Natural killer cell (primary cell): ENCODE measurements around the gene GPC4. TPM values are rescaled to one million over a fixed set of nuclear protein-coding genes. Genes with fewer than 3 reads are reported as not detected.

Experiments used
- ATAC-seq, 3 donors: fragments of 150-1000 bp in 2 of 3; fragments of 200-7000 bp in 1 of 3; cut with Tn5 transposase; 1 replicate in 1 of 3; 2 replicates in 2 of 3; pipeline ENCODE4 v1.10.0; 2021; ENCODE audit warnings: mild to moderate bottlenecking in 2 of 3, moderate library complexity in 2 of 3
- DNase-seq, 2 donors: peaks; one replicate each; pipeline versions ENCODE4 v3.0.0 to v3.0.0-alpha.2; 2013 to 2021; ENCODE audit warnings: mixed read lengths in 1 of 2
- H3K27ac ChIP-seq: one replicate; pipeline ENCODE4 v1.5.1; 2013; ENCODE audit warnings: mild to moderate bottlenecking, low read length
- H3K27me3 ChIP-seq: one replicate; pipeline ENCODE4 v1.6.1; 2013; ENCODE audit warnings: low read length; ENCODE audit not compliant: control insufficient read depth, insufficient read depth
- H3K36me3 ChIP-seq: one replicate; pipeline ENCODE4 v1.6.1; 2013; ENCODE audit warnings: low read length; ENCODE audit not compliant: control insufficient read depth, insufficient read depth
- H3K4me1 ChIP-seq: one replicate; pipeline ENCODE4 v1.6.1; 2013; ENCODE audit warnings: low read length; ENCODE audit not compliant: control insufficient read depth, insufficient read depth
- H3K4me3 ChIP-seq: one replicate; pipeline ENCODE4 v1.5.1; 2013; ENCODE audit warnings: low read length
- H3K9me3 ChIP-seq: one replicate; pipeline ENCODE4 v1.6.1; 2013; ENCODE audit warnings: low read length; ENCODE audit not compliant: control insufficient read depth, insufficient read depth
- H3K27ac Mint-ChIP-seq, 2 donors: one replicate each; pipeline ENCODE4 v1.8.0; 2022; ENCODE audit warnings: mild to moderate bottlenecking in 2 of 2, mixed read lengths in 2 of 2, moderate library complexity in 1 of 2
- H3K27me3 Mint-ChIP-seq, 2 donors: one replicate each; pipeline ENCODE4 v1.8.0; 2022; ENCODE audit warnings: low read depth in 2 of 2, mixed read lengths in 2 of 2
- H3K36me3 Mint-ChIP-seq: one replicate; pipeline ENCODE4 v1.8.0; 2022; ENCODE audit warnings: mixed read lengths
- H3K4me1 Mint-ChIP-seq, 2 donors: one replicate each; pipeline ENCODE4 v1.8.0; 2022; ENCODE audit warnings: mixed read lengths in 2 of 2
- H3K4me3 Mint-ChIP-seq: one replicate; pipeline ENCODE4 v1.8.0; 2022; ENCODE audit warnings: mild to moderate bottlenecking, moderate library complexity, mixed read lengths
- H3K9me3 Mint-ChIP-seq, 2 donors: one replicate each; pipeline ENCODE4 v1.8.0; 2022; ENCODE audit warnings: mixed read lengths in 2 of 2
- WGBS: methylation state at CpG from one replicate; pipeline ENCODE4 v1.1.7; 2013; ENCODE audit warnings: missing lambda C conversion rate; ENCODE audit not compliant: insufficient coverage; 5-methylcytosine and 5-hydroxymethylcytosine counted together
- intact Hi-C: fragments of 100-400 bp; cut with micrococcal nuclease; formaldehyde crosslinking; loops from one replicate; pipeline ENCODE4 v1.14.2; 2022
- total RNA-seq, 4 donors: library from RNA; stranded (reverse); fragments of 120-200 nt in 1 of 4; gene quantifications; one replicate each; pipeline versions ENCODE4 v1.2.3 to v1.2.4, GENCODE V29; 2013 to 2022
- TF ChIP-seq, protein P1 (sequence below): fragments of 200-600 bp; IDR thresholded peaks from one replicate; pipeline ENCODE4 v1.8.0; 2022; ENCODE audit warnings: antibody characterized with exemption

Gene GPC4
- total RNA-seq, 3 donors from 2014 or later (not counting 1 experiment from before 2014, with no cell fraction given): 0.08 TPM; not detected in 2

DNA sequence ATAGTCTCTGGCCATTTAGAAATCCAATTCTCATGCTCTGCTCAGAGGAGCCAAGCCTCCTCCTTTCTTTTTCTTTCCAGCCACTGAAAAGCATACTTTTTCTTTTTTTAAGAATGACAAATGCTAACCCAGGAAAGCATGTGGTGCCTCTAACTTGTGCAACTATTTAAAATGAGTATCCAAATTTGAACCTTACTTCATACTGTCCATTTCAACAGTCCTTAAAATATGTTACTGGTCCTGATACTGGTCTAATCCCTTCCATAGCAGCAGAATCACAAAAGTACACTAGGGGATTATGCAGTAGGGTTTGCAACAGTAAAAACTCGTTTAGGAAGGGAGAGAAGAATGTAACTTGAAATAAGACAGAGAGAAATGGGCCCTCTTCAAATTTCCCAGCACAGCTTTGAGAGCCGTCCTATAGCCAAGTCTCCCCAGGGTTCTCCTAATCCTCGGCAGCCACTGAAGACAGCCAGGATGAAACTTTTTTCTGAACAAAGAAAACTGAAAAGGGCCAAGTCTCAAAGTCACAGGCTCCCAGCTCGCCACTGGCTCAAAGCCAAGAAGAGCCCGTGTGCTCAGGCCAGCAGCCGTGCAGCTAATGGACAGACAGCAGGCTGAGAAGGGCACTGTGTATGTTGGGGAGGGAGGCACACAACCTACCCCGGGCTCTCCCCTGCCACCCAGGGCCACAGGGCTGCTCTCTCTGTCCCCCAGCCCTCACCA lies 39.5 kb downstream of the GPC4 start:
- Histone ChIP-seq H3K4me3 (no peak overlapping the region), H3K27ac (no peak overlapping the region), H3K9me3 (no peaks in the 10 kb centered on the region), H3K4me1 (no peaks in the 10 kb centered on the region), H3K27me3 (no peaks in the 10 kb centered on the region), H3K36me3 (no peaks in the 10 kb centered on the region)
- no peak for ATAC-seq
- H3K36me3 Mint-ChIP-seq: no peaks in the 10 kb centered on the region
- 85% methylated on average over 5 of the region's 7 CpGs for WGBS
- H3K4me3 Mint-ChIP-seq: no peak overlapping the region
- TF ChIP-seq, protein P1, sequence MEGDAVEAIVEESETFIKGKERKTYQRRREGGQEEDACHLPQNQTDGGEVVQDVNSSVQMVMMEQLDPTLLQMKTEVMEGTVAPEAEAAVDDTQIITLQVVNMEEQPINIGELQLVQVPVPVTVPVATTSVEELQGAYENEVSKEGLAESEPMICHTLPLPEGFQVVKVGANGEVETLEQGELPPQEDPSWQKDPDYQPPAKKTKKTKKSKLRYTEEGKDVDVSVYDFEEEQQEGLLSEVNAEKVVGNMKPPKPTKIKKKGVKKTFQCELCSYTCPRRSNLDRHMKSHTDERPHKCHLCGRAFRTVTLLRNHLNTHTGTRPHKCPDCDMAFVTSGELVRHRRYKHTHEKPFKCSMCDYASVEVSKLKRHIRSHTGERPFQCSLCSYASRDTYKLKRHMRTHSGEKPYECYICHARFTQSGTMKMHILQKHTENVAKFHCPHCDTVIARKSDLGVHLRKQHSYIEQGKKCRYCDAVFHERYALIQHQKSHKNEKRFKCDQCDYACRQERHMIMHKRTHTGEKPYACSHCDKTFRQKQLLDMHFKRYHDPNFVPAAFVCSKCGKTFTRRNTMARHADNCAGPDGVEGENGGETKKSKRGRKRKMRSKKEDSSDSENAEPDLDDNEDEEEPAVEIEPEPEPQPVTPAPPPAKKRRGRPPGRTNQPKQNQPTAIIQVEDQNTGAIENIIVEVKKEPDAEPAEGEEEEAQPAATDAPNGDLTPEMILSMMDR: no peak
- no peaks in the 10 kb centered on the region for H3K9me3 Mint-ChIP-seq
- intact Hi-C loops: no loop called here
- DNase-seq: no peak
- H3K27me3 Mint-ChIP-seq: peaks cover 3 to 29% of the 10 kb centered on the region in 2 donors
- H3K4me1 Mint-ChIP-seq: no peaks in the 10 kb centered on the region
- H3K27ac Mint-ChIP-seq: no peak overlapping the region

DNA sequence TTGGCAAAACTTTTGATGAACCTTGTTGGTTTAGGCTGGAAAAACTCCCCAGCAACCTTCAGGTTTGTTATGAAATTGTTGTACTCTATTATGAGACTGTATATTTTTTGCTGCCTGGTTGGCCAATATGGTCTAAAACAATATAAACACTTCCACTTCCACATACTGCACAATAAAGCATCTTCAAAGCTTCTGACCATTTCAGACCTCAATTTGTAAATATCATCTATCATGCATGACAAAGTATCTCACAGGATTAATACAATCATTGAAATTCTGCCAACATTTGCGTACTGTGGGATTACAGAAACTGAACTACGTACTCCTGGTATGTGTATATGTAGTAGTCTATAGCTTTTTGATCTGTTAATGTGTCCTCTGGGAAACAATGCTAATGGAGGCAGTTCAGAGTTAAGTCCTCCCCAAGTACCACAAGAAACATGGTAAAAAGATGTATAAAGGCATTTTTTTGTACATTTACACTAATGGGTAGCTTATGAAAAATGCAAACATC lies 40.4 kb downstream of the GPC4 start:
- no peak overlapping the region for H3K27ac ChIP-seq
- intact Hi-C loops: no loop called here
- no peaks in the 10 kb centered on the region for H3K36me3 ChIP-seq
- Mint-ChIP-seq H3K36me3 (no peaks in the 10 kb centered on the region), H3K9me3 (no peaks in the 10 kb centered on the region), H3K4me1 (no peaks in the 10 kb centered on the region), H3K27ac (no peak overlapping the region), H3K27me3 (peaks cover 3 to 37% of the 10 kb centered on the region in 2 donors), H3K4me3 (no peak overlapping the region)
- H3K4me1 ChIP-seq: no peaks in the 10 kb centered on the region
- no peaks in the 10 kb centered on the region for H3K9me3 ChIP-seq
- H3K4me3 ChIP-seq: no peak overlapping the region
- no CpG with 5 or more reads among the region's 2 CpGs for WGBS
- TF ChIP-seq, protein P1: no peak
- DNase-seq (no peak), ATAC-seq (no peak)
- H3K27me3 ChIP-seq: no peaks in the 10 kb centered on the region

DNA sequence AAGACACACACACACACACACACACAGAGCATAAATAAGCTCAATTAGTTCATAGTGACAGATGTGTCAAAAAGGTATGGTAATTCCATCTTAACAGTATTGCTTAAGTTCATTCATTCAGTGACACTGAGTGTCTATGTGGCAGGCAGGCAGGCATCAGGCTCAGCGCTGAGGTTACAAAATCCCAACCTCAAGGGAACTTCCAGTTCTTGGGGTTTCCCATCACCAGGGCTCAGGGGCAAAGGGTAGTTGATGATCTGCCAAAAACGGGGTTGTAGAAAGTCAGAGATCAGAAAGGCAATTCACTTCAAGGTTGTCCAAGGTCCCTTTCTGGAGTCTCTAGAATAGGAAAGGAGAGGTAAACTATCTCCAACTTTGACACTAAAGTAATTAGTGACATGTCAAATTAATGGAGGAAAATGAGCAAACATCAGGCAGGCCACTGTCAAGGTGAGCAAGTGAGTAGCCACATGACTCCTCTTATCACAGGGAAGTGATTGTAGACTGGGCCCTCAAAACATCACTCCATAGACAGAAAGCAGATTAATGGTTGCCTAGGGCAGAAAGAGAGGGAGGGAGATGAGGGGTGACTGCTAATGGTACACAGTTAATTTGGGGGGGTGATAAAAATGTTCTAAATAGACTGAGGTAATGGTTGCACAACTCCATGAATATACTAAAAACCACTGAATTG lies 41.8 kb downstream of the GPC4 start:
- Histone ChIP-seq H3K36me3 (no peaks in the 10 kb centered on the region), H3K9me3 (no peaks in the 10 kb centered on the region), H3K4me3 (no peak overlapping the region), H3K4me1 (no peaks in the 10 kb centered on the region), H3K27ac (no peak overlapping the region), H3K27me3 (no peaks in the 10 kb centered on the region)
- Mint-ChIP-seq H3K4me3 (no peak overlapping the region), H3K4me1 (no peaks in the 10 kb centered on the region), H3K27ac (no peak overlapping the region), H3K36me3 (no peaks in the 10 kb centered on the region), H3K9me3 (no peaks in the 10 kb centered on the region), H3K27me3 (peaks cover 3 to 36% of the 10 kb centered on the region in 2 donors)
- intact Hi-C loops: no loop called here
- 83% methylated on average over 2 of the region's 2 CpGs for WGBS
- ATAC-seq (no peak), DNase-seq (no peak)
- TF ChIP-seq, protein P1: no peak
